Measurements from ENCODE around the gene ITGA2.

DNA sequence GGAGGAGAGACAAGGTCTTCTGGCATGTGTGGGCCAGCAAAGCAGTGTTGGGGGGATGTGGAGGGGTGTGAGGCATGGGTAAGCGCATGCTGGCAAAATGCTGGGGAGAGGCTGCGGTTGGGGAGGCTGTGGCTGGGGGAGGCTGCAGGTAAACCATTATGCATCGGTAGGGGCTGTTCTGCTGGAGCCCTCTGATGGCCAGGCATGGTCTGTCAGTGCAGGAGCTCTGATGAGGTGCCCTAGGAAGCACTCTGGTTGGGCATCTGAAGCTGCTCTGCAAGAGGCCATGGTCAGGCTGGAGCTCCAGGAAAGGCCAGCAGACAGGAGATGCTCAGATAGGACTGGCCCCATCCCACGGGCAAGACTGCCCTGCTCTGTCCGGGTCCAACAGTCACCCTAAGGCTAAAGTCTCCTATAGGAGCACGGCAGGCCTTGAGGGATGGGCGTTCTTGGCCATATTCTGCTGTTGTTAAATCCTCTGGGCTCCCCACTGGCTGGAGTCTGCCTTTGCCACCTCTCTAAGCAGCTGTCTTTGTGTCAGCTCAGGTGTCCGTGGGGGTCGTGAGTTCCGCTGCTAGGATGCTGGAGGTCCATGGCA, 28.7 kb downstream of the ITGA2 start:
- no peak for TF ChIP-seq POLR2A (IDR thresholded peaks at IDR 0.05)
- TF ChIP-seq, protein P1, sequence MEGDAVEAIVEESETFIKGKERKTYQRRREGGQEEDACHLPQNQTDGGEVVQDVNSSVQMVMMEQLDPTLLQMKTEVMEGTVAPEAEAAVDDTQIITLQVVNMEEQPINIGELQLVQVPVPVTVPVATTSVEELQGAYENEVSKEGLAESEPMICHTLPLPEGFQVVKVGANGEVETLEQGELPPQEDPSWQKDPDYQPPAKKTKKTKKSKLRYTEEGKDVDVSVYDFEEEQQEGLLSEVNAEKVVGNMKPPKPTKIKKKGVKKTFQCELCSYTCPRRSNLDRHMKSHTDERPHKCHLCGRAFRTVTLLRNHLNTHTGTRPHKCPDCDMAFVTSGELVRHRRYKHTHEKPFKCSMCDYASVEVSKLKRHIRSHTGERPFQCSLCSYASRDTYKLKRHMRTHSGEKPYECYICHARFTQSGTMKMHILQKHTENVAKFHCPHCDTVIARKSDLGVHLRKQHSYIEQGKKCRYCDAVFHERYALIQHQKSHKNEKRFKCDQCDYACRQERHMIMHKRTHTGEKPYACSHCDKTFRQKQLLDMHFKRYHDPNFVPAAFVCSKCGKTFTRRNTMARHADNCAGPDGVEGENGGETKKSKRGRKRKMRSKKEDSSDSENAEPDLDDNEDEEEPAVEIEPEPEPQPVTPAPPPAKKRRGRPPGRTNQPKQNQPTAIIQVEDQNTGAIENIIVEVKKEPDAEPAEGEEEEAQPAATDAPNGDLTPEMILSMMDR (IDR thresholded peaks at IDR 0.05) = no peak
